ENCODE measurements around the gene CEP120.
"Not testable (repeated sequence)": the region's sequence is repeated elsewhere in the genome, so short reads cannot be mapped to it uniquely, and the experiment has no call there.

CEP120 gene

DNA sequence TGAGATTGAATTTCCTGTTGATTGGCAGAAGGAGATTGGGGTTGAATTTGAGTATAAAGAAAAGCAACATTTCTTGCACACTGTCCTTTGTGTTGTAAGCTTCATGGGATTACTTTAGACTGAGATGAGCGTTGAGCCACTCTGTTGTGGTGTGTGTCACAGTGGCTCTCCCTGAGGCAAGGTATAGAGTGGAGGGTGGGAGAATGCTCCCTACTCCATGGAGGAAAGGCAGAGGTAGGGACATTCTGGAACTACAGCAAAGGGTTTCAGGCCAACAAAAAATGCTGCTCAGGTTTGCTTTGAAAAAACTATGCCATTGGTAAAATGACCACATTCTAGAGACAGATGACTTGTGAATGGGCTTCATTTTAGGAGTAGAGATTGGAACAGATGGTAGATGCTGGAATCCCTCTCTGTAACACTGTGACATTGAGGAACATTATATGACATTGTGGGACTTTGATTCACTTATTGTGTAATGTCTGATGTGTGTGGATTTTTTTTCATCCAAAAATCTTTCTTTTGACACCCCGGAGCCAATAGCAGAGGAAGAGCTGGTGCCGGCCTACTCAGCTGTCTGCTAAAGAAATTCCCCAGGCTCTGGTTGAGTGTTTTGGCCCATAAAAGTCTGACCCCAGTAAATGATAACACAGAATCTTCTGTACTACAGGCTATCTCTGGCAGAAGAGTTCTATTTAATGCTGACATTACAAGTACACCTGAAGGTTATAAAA is 6.2 kb upstream of the CEP120 start:
- Histone ChIP-seq H4K20me1 (no peaks in the 10 kb centered on the region), H3K4me2 (peak overlapping the region in 3 of 11 experiments; percentile 34 to 38 (median 37); a peak in 5 of 22 replicates), H3K36me3 (no peaks in the 10 kb centered on the region), H3K27ac (peak overlapping the region in 5 of 11 experiments; percentile 17 to 70 (median 56); a peak in 8 of 22 replicates), H3K4me3 (no peak overlapping the region), H3K4me1 (peaks cover 0 to 33% (median 0%) of the 10 kb centered on the region in 10 experiments; a peak in 5 of 20 replicates), H3K9ac (0 out of 22 replicates have a peak overlapping the region, but pooled peaks of 1 of the 11 experiments have one; percentile 9), H3K9me3 (replicated peaks in 1 of 11) (peaks cover 0 to 16% (median 5%) of the 10 kb centered on the region in 11 experiments; a peak in 10 of 22 replicates), H3K27me3 (no peaks in the 10 kb centered on the region)
- no peak for TF ChIP-seq Cebpa-rat (IDR thresholded peaks at IDR 0.05)

DNA sequence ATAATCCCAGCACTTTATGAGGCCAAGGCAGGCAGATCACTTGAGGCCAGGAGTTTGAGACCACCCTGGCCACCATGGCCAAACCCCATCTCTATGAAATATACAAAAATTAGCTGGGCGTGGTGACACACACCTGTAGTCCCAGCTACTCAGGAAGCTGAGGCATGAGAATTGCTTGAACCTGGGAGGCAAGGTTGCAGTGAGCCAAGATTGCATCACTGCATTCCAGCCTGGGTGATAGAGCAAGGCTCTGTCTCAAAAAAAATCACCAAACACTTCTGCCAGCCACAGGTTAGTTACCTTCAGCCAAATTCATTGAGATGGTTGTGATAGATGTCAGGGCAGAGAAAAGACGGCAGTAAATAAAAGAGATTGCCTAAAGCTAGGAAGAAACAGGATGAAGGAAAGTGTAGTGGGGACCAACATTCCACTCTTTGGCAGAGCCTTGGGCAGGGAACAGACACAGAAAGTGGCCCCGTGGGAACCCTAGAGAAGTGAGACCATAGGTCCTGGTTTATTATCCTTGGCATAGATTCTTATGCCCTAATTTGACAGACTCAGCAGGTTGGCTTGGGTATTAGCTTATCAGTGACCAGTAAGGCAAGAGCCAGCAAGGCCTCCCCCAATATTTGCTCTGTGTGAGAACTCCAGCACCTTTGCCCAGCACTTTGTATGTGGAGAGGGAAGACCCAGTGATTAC is 5.5 kb upstream of the CEP120 start:
- H3K9ac ChIP-seq: no peak overlapping the region
- no peaks in the 10 kb centered on the region for H4K20me1 ChIP-seq
- no peak for TF ChIP-seq Cebpa-rat (IDR thresholded peaks at IDR 0.05)
- no peaks in the 10 kb centered on the region for H3K36me3 ChIP-seq
- H3K4me1 ChIP-seq: peaks cover 0 to 38% (median 5%) of the 10 kb centered on the region in 10 experiments; a peak in 10 of 20 replicates
- H3K9me3 ChIP-seq (replicated peaks in 1 of 11): peaks cover 0 to 16% (median 5%) of the 10 kb centered on the region in 11 experiments; a peak in 10 of 22 replicates
- H3K4me3 ChIP-seq: no peak overlapping the region
- peak overlapping the region in 1 of 11 experiments; percentile 38; a peak in 1 of 22 replicates for H3K4me2 ChIP-seq
- no peaks in the 10 kb centered on the region for H3K27me3 ChIP-seq
- H3K27ac ChIP-seq: peak overlapping the region in 1 of 11 experiments; percentile 61; a peak in 2 of 22 replicates

GRCh38 chr5:123427281-123427680 is 4.1 kb upstream of the CEP120 start:
- H3K27me3 ChIP-seq: no peaks in the 10 kb centered on the region
- no peaks in the 10 kb centered on the region for H4K20me1 ChIP-seq
- no peak overlapping the region for H3K27ac ChIP-seq
- no peak overlapping the region for H3K4me2 ChIP-seq
- no peak for TF ChIP-seq Cebpa-rat (IDR thresholded peaks at IDR 0.05)
- no peaks in the 10 kb centered on the region for H3K36me3 ChIP-seq
- H3K9ac ChIP-seq: no peak overlapping the region
- no peak overlapping the region for H3K4me3 ChIP-seq
- H3K9me3 ChIP-seq (replicated peaks in 1 of 11): peaks cover 0 to 16% (median 5%) of the 10 kb centered on the region in 11 experiments; a peak in 10 of 22 replicates
- peaks cover under 1 to 30% (median 7%) of the 10 kb centered on the region in 10 experiments; a peak in 19 of 20 replicates for H3K4me1 ChIP-seq

DNA sequence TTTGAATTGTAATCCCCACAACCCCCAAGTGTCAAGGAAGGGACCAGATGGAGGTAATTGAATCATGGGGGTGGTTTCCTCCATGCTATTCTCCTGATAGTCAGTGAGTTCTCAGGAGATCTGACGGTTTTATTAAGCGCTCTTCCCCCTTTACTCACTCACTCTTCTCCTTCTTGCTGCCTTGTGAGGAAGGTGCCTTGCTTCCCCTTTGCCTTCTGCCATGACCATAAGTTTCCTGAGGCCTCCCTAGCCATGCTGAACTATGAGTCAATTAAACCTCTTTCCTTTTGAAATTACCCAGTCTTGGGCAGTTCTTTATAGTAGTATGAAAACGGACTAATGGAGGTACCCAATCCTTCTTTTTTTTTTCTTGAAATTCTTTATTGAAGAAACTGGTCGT is 2.2 kb upstream of the CEP120 start:
- Histone ChIP-seq H3K4me3 (no peak overlapping the region), H3K4me1 (peaks cover 18 to 44% (median 24%) of the 10 kb centered on the region in 10 experiments), H3K36me3 (no peaks in the 10 kb centered on the region), H3K27me3 (no peaks in the 10 kb centered on the region), H3K9me3 (replicated peaks in 1 of 11) (peaks cover 0 to 4% (median 2%) of the 10 kb centered on the region in 11 experiments; a peak in 7 of 22 replicates), H3K4me2 (no peak overlapping the region; a peak in 1 of 22 replicates), H3K9ac (no peak overlapping the region), H4K20me1 (no peaks in the 10 kb centered on the region), H3K27ac (no peak overlapping the region)
- no peak for TF ChIP-seq Cebpa-rat (IDR thresholded peaks at IDR 0.05)

DNA sequence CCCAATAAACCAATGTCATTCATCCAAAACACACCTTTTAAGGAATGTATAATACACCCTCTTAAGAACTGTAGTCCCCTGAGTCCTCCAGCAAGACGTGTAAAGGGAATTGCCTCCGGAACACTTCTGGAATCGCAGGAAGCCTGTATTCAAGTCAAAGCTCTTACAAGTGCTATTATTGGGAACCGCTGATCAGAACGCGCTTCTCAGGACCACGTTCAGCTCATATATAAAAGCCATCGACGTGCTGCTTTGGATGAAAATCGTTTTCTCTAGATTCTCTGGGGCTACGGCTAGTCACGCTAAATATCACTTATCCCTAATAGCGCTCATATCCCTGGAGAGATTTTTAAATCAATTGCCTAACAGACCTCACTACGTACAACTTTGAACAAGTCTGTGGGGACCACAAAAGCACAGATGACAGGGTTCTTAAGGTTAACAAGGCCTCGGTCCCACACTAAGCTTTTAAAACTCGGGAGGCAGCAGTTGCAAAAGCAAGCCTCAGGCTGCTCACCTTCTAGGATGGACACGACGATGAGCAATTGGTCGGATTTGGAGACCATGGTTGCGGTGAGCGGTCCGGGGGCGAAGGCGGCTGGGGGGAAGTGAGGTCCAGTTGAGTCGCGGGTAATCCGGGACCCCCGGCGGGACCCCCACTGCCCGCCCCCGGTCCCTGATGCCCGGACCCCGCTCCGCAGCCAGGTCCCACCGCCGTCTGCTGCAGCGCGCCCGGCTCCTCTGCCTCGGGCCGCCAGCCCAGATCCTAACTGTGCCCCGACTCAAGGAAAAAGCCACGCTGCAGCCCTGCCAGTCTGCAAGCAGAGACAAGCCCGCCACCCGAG is 548 bp downstream of the CEP120 start:
- no peak for TF ChIP-seq Cebpa-rat (IDR thresholded peaks at IDR 0.05)
- Histone ChIP-seq H3K27ac (peak overlapping the region; percentile 73 to 92 (median 88)), H3K9ac (peak overlapping the region; percentile 85 to 93 (median 90)), H3K4me1 (peaks cover 23 to 40% (median 29%) of the 10 kb centered on the region in 10 experiments), H3K27me3 (no peaks in the 10 kb centered on the region), H3K4me2 (peak overlapping the region; percentile 82 to 98 (median 92)), H3K9me3 (replicated peaks in 1 of 11) (no peaks in the 10 kb centered on the region), H3K36me3 (peaks cover 6 to 17% (median 13%) of the 10 kb centered on the region in 11 experiments; a peak in 21 of 22 replicates), H4K20me1 (no peaks in the 10 kb centered on the region), H3K4me3 (peak overlapping the region; percentile 81 to 96 (median 90))

- H3K36me3 ChIP-seq: peaks cover 13 to 25% (median 20%) of the 10 kb centered on the region in 11 experiments; a peak in 21 of 22 replicates
- H3K4me3 ChIP-seq: peak overlapping the region; percentile 81 to 96 (median 90)
- no peak for TF ChIP-seq Cebpa-rat (IDR thresholded peaks at IDR 0.05)
- no peaks in the 10 kb centered on the region for H3K9me3 ChIP-seq (replicated peaks in 1 of 11)
- H3K27me3 ChIP-seq: no peaks in the 10 kb centered on the region
- H3K9ac ChIP-seq: peak overlapping the region; percentile 85 to 93 (median 90); a peak in 20 of 22 replicates
- H3K27ac ChIP-seq: peak overlapping the region in 5 of 11 experiments; percentile 87 to 92 (median 90); a peak in 5 of 22 replicates
- peaks cover 23 to 40% (median 29%) of the 10 kb centered on the region in 10 experiments for H3K4me1 ChIP-seq
- H4K20me1 ChIP-seq: no peaks in the 10 kb centered on the region
- peak overlapping the region; percentile 82 to 98 (median 92) for H3K4me2 ChIP-seq
Measured at GRCh38 chr5:123421773-123422172, 1.4 kb downstream of the CEP120 start.

DNA sequence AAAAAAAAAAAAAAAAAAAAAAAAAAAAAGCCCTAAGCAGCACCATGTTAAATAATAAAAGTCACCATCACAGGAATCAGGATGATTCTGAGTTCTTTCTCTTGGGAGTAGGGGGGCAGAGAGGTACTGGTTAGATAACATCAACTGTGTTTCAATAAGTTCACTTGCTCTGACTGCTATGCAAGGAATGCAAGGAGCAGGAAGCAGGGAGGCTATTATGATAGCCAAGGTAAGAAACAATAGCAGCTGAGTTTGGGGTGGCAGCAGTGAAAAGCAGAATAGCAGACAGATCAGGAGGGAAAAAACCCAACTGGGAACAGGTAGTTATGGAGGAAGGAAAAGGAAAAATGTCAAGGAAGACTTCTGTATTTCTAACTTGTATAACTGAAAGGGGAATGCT is 8.2 kb downstream of the CEP120 start:
- no peak overlapping the region for H3K27ac ChIP-seq
- H4K20me1 ChIP-seq: no peaks in the 10 kb centered on the region
- H3K36me3 ChIP-seq: peaks cover 72 to 92% (median 83%) of the 10 kb centered on the region in 11 experiments
- no peak overlapping the region for H3K4me3 ChIP-seq
- no peaks in the 10 kb centered on the region for H3K9me3 ChIP-seq (replicated peaks in 1 of 11)
- no peak overlapping the region for H3K4me2 ChIP-seq
- no peak overlapping the region for H3K9ac ChIP-seq
- no peaks in the 10 kb centered on the region for H3K27me3 ChIP-seq
- TF ChIP-seq Cebpa-rat (IDR thresholded peaks at IDR 0.05): no peak
- H3K4me1 ChIP-seq: peaks cover 0 to 6% (median 1%) of the 10 kb centered on the region in 10 experiments; a peak in 8 of 20 replicates

- no peak for TF ChIP-seq Cebpa-rat (IDR thresholded peaks at IDR 0.05)
Measured at GRCh38 chr5:123412206-123412605, 11.0 kb downstream of the CEP120 start.

DNA sequence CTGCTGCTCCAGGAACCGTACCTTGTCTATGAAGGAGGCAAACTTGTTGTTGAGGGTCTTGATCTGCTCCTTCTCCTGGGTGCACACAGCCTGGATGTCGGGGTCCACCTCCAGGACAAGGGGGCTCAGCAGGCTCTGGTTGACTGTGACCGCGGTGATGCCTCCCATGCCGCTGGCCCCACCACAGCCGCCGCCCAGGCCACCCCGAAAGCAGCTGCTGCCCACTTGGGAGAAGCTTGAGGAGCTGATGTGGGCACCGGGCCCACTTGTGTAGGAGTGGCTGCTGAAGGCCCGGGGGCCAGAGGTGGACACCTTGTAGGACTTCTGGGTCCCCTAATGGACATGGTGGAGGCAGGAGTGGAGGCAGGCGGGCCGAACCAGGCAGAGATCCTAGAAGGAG is 21.2 kb downstream of the CEP120 start:
- H3K36me3 ChIP-seq: peaks cover 62 to 97% (median 80%) of the 10 kb centered on the region in 11 experiments
- not testable (repeated sequence) for H3K4me2 ChIP-seq; H3K27me3 ChIP-seq; H3K27ac ChIP-seq; H3K9ac ChIP-seq; H4K20me1 ChIP-seq; H3K9me3 ChIP-seq (replicated peaks in 1 of 11); H3K4me3 ChIP-seq
- H3K4me1 ChIP-seq: peaks cover 0 to 12% (median 5%) of the 10 kb centered on the region in 10 experiments; a peak in 5 of 20 replicates

More at GRCh38 chr5:123412206-123412605, 11.0 kb downstream of the CEP120 start:
- no peak overlapping the region for H3K4me3 ChIP-seq
- H3K9me3 ChIP-seq (replicated peaks in 1 of 11): no peaks in the 10 kb centered on the region
- H4K20me1 ChIP-seq: no peaks in the 10 kb centered on the region
- no peak overlapping the region for H3K4me2 ChIP-seq
- no peak overlapping the region for H3K27ac ChIP-seq
- H3K36me3 ChIP-seq: peaks cover 78 to 99% (median 86%) of the 10 kb centered on the region in 11 experiments
- no peaks in the 10 kb centered on the region for H3K27me3 ChIP-seq
- no peak overlapping the region for H3K9ac ChIP-seq
- no peaks in the 10 kb centered on the region for H3K4me1 ChIP-seq

Measured in BLaER1 treated with 17β-estradiol and CSF1 and Interleukin-3, amounts not matched to agents 10 nM and 100 nM (cell line).